ACC112 (cell line): ENCODE data around the gene SP100.
A peak's percentile ranks its signal among the peaks of the same experiment; 100 is the strongest.

ENCODE experiments used
- H2AFZ ChIP-seq: fragments of 200-600 bp; sonication (generic); one replicate; pipeline ENCODE4 v1.6.0; 2017; ENCODE audit warnings: antibody characterized with exemption, low read length; ENCODE audit not compliant: unreplicated experiment
- H3K27ac ChIP-seq: fragments of 200-600 bp; sonication (generic); 2 replicates; pipeline ENCODE4 v1.5.1; 2014; ENCODE audit warnings: low read depth, mild to moderate bottlenecking, antibody characterized with exemption, low read length, moderate library complexity
- H3K27me3 ChIP-seq: fragments of 200-600 bp; sonication (generic); 2 replicates; pipeline ENCODE4 v1.6.1; 2014; ENCODE audit warnings: mild to moderate bottlenecking, antibody characterized with exemption, low read length, moderate library complexity, mixed read lengths; ENCODE audit not compliant: insufficient read depth
- H3K36me3 ChIP-seq: fragments of 200-600 bp; sonication (generic); 2 replicates; pipeline ENCODE4 v1.6.1; 2016; ENCODE audit warnings: mild to moderate bottlenecking, antibody characterized with exemption, low read length, moderate library complexity, mixed read lengths; ENCODE audit not compliant: insufficient read depth
- H3K4me1 ChIP-seq: fragments of 200-600 bp; sonication (generic); one replicate; pipeline ENCODE4 v1.6.1; 2016; ENCODE audit warnings: low read length, mixed read lengths; ENCODE audit not compliant: insufficient read depth, unreplicated experiment, control insufficient read depth
- H3K4me3 ChIP-seq: fragments of 200-600 bp; sonication (generic); 2 replicates; pipeline ENCODE4 v1.5.1; 2014; ENCODE audit warnings: mild to moderate bottlenecking, low read depth, low read length
- H3K79me2 ChIP-seq: fragments of 200-600 bp; sonication (generic); one replicate; pipeline ENCODE4 v1.6.0; 2016; ENCODE audit warnings: low read length; ENCODE audit not compliant: control insufficient read depth, unreplicated experiment, insufficient read depth

The SP100 gene

GRCh38 chr2:230498506-230499107, 82.6 kb downstream of the SP100 start:
- no peaks in the 10 kb centered on the region for H3K27me3 ChIP-seq
- no peaks in the 10 kb centered on the region for H3K79me2 ChIP-seq
- no peak overlapping the region for H3K27ac ChIP-seq
- no peak overlapping the region for H2AFZ ChIP-seq
- no peak overlapping the region for H3K4me3 ChIP-seq
- peaks cover 67% of the 10 kb centered on the region for H3K36me3 ChIP-seq
- no peaks in the 10 kb centered on the region for H3K4me1 ChIP-seq

DNA sequence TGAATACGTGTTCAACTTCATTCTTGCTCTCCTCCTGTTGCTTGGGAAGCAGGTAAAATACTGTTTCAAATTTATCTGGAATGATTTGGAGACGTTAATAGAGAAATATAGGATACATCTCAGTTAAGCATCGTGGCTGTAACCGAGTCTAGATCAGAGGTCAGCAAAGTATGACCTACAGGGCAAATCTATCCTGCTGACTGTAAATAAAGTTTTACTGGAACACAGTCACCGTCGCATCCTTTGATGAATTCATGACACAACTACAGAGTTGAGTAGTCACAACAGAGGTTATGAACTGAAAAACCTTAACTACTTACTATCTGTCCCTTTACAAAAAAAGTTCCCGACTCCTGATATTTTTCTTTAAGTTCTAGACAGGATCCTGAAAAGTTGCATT, 86.6 kb downstream of the SP100 start:
- no peak overlapping the region for H3K27ac ChIP-seq
- no peaks in the 10 kb centered on the region for H3K27me3 ChIP-seq
- peaks cover 76% of the 10 kb centered on the region for H3K36me3 ChIP-seq
- H3K79me2 ChIP-seq: no peaks in the 10 kb centered on the region
- no peaks in the 10 kb centered on the region for H3K4me1 ChIP-seq
- no peak overlapping the region for H3K4me3 ChIP-seq
- H2AFZ ChIP-seq: no peak overlapping the region

DNA sequence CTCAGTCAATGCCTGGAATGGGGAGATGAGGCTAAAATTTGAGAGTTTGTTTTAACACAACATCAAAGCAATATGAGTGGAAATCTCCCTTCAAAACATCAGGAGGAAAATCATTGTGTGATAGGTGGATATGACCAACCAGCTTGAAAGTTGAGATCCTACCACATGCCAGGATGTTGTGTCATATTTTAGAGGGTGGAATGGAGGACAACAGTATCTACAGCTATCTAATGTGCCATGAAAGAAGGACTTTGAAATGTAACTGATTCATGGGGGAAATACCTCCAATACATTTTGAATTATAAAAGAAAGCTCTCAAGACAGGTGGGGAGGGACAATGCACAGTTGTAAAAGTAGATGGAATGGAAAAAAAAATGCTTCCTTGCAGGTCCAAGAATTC, 87.8 kb downstream of the SP100 start:
- Histone ChIP-seq H2AFZ (no peak overlapping the region), H3K4me3 (no peak overlapping the region), H3K4me1 (no peaks in the 10 kb centered on the region), H3K27me3 (no peaks in the 10 kb centered on the region), H3K36me3 (peaks cover 69% of the 10 kb centered on the region), H3K79me2 (no peaks in the 10 kb centered on the region), H3K27ac (no peak overlapping the region)

DNA sequence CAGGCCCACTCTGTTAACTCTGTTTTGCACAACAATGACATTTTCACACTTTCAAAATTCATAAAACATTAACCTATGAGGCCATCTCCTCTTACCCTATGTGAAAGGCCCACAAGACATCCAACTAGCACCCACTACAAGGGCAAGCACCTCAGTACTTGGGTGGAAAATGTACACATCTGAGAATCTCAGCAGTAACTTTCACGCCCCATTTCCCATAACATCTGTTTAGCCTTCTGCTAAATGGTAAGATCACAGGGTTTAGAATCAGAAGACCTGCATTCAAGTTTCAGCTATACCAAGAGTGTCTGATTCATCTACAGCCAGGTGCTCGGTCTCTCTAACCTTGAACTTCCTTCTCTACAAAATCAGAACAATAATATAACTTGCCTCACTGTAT, 89.2 kb downstream of the SP100 start:
- Histone ChIP-seq H3K4me1 (no peaks in the 10 kb centered on the region), H2AFZ (no peak overlapping the region), H3K27ac (no peak overlapping the region), H3K36me3 (peaks cover 64% of the 10 kb centered on the region), H3K27me3 (no peaks in the 10 kb centered on the region), H3K79me2 (no peaks in the 10 kb centered on the region), H3K4me3 (no peak overlapping the region)

DNA sequence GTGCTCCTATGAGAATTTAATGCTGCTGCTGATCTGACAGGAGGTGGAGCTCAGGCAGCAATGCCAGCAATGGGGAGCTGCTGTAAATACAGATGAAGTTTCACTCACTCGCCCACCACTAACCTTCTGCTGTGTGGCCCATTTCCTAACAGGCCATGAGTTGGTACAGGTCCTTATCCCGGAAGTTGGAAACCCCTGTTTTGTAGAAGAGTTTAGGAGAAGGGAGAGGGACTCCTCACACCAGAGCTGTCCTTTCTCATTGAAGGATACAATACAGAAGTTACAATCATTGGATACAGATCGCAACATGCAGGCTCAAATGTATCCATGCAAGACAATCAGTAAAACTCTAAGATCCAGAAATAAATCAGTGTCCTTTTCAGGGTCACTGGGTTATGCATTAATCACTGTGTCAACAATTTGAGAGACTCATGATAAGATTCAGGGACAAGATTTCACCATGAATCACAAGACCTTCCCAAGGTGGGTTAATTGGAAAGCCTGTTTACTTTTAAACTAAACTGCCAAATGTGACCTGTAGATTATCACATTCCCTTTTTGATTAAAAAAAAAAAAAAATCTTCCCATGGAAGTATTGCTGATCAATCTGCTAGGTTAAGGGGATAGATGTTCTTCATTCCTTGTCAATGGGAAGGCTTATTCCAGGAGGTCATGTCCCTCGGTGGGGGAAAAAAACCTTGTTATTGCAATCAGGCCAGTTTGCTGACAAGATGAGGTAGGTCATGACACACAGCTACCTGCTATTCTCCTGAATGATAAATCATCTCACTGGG, 97.2 kb downstream of the SP100 start:
- no peaks in the 10 kb centered on the region for H3K27me3 ChIP-seq
- peaks cover 10% of the 10 kb centered on the region for H3K4me1 ChIP-seq
- H2AFZ ChIP-seq: no peak overlapping the region

GRCh38 chr2:230520061-230520874, 104.3 kb downstream of the SP100 start:
- H3K4me3 ChIP-seq: no peak overlapping the region
- peaks cover 54% of the 10 kb centered on the region for H3K36me3 ChIP-seq
- no peaks in the 10 kb centered on the region for H3K27me3 ChIP-seq
- H3K27ac ChIP-seq: peak overlapping the region; percentile 50
- no peaks in the 10 kb centered on the region for H3K79me2 ChIP-seq
- no peak overlapping the region for H2AFZ ChIP-seq
- peaks cover 10% of the 10 kb centered on the region for H3K4me1 ChIP-seq

More for the DNA sequence above, 97.2 kb downstream of the SP100 start:
- H3K36me3 ChIP-seq: peaks cover 47% of the 10 kb centered on the region
- no peak overlapping the region for H3K27ac ChIP-seq
- H3K4me3 ChIP-seq: no peak overlapping the region
- H3K79me2 ChIP-seq: no peaks in the 10 kb centered on the region

GRCh38 chr2:230520875-230521155, 104.8 kb downstream of the SP100 start:
- H3K27me3 ChIP-seq: no peaks in the 10 kb centered on the region
- H3K27ac ChIP-seq: peak overlapping the region; percentile 54
- H3K4me1 ChIP-seq: peaks cover 10% of the 10 kb centered on the region
- peaks cover 54% of the 10 kb centered on the region for H3K36me3 ChIP-seq
- H2AFZ ChIP-seq: no peak overlapping the region
- H3K79me2 ChIP-seq: no peaks in the 10 kb centered on the region
- H3K4me3 ChIP-seq: no peak overlapping the region

GRCh38 chr2:230521386-230521785, 105.4 kb downstream of the SP100 start:
- no peak overlapping the region for H3K4me3 ChIP-seq
- peaks cover 10% of the 10 kb centered on the region for H3K4me1 ChIP-seq
- H2AFZ ChIP-seq: no peak overlapping the region
- no peaks in the 10 kb centered on the region for H3K27me3 ChIP-seq
- H3K79me2 ChIP-seq: no peaks in the 10 kb centered on the region
- peaks cover 53% of the 10 kb centered on the region for H3K36me3 ChIP-seq
- peak overlapping the region; percentile 54 for H3K27ac ChIP-seq

- Histone ChIP-seq H3K27me3 (no peaks in the 10 kb centered on the region), H2AFZ (no peak overlapping the region), H3K36me3 (peaks cover 29% of the 10 kb centered on the region), H3K79me2 (no peaks in the 10 kb centered on the region), H3K4me3 (no peak overlapping the region), H3K4me1 (peaks cover 5% of the 10 kb centered on the region), H3K27ac (no peak overlapping the region)
These were observed 109.7 kb downstream of the SP100 start for GRCh38 chr2:230525682-230526081.

DNA sequence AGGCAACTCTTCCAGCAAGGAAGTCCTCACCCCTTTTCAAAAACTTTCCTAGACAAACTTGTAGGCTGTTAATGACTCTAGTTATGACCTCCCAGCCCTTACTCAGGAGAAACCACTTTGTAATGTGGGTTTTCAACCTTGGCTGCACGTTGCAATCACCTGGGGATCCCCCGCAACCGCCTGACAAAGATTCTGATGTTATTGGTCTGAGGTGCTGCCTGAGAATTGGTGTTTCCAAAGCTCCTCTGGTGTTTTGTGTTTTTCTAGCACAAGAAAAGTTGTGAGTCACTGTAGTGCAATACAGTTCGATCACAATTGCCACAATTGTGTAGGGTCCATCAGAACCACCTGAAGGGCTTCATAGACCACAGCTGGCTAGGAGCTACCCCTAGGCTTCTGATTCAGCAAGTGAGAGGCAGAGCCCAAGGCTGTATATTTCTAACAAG, 121.6 kb downstream of the SP100 start:
- Histone ChIP-seq H3K79me2 (no peaks in the 10 kb centered on the region), H3K27me3 (no peaks in the 10 kb centered on the region), H3K36me3 (peaks cover 21% of the 10 kb centered on the region), H3K4me1 (peaks cover 4% of the 10 kb centered on the region), H2AFZ (no peak overlapping the region), H3K4me3 (no peak overlapping the region), H3K27ac (no peak overlapping the region)
